GM12878 (cell line): ENCODE data around the gene USP47. TPM values are rescaled to one million over a fixed set of nuclear protein-coding genes. Genes with fewer than 3 reads are reported as not detected.

Source experiments
- ATAC-seq: fragments of 200-7000 bp; cut with Tn5 transposase; 3 replicates; pipeline ENCODE4 v1.9.1; 2020; ENCODE audit warnings: mild to moderate bottlenecking, moderate library complexity
- BruUV-seq: library from RNA; stranded (reverse); fragments of 400-500 nt; replicated peaks from 2 replicates; lab custom pipeline; 2021; lab: Mats Ljungman, UMichigan
- CTCF ChIA-PET: fragments of 300-600 bp; sonication (Branson Sonifier 250); formaldehyde crosslinking; extraction: SDS; loops from one replicate; lab custom pipeline; 2021; ENCODE audit warnings: inconsistent platforms; lab: Yijun Ruan, JAX
- POLR2A ChIA-PET: fragments of 350-600 bp; formaldehyde crosslinking; extraction: SDS; loops from one replicate; lab custom pipeline; 2021; ENCODE audit warnings: inconsistent platforms; lab: Charles Lee
- RAD21 ChIA-PET: fragments of 300-600 bp; sonication (Branson Sonifier 250); formaldehyde crosslinking; loops from one replicate; lab custom pipeline; 2023; ENCODE audit warnings: antibody characterized with exemption; ENCODE audit not compliant: unreplicated experiment; lab: Charles Lee
- SMC1A ChIA-PET: fragments of 300-600 bp; sonication (Branson Sonifier 250); formaldehyde crosslinking; loops from one replicate; lab custom pipeline; 2023; ENCODE audit not compliant: unreplicated experiment, uncharacterized antibody; lab: Charles Lee
- DNase-seq: peaks from one replicate; pipeline ENCODE4 v3.0.0-alpha.2; 2011; ENCODE audit warnings: low read depth, low spot score
- FAIRE-seq: peaks from 3 replicates; lab custom pipeline; 2011; peaks lifted over from hg19 to GRCh38; lab: Jason Lieb, UNC
- H2AFZ ChIP-seq: 2 replicates; pipeline ENCODE4 v1.6.0; 2011; ENCODE audit warnings: low read depth, low read length, control low read depth; ENCODE audit not compliant: control insufficient read depth
- H3K27ac ChIP-seq: 2 replicates; pipeline ENCODE4 v1.5.1; 2011; ENCODE audit warnings: control low read depth; ENCODE audit not compliant: control insufficient read depth, insufficient read depth
- H3K27me3 ChIP-seq, 2 experiments: replicated peaks in 1 of 2; 2 replicates each; pipeline versions ENCODE4 v1.6.0 to v1.6.1; 2011; ENCODE audit warnings: low read length in 1 of 2; ENCODE audit not compliant: control insufficient read depth in 2 of 2, insufficient read depth in 2 of 2
- H3K36me3 ChIP-seq, 2 experiments: 2 replicates each; pipeline ENCODE4 v1.5.1; 2011; ENCODE audit warnings: low read length in 1 of 2; ENCODE audit not compliant: control insufficient read depth in 2 of 2, insufficient read depth in 2 of 2
- H3K4me1 ChIP-seq: 2 replicates; pipeline ENCODE4 v1.6.1; 2011; ENCODE audit warnings: mild to moderate bottlenecking, low read length, moderate library complexity, mixed read lengths; ENCODE audit not compliant: control insufficient read depth, insufficient read depth
- H3K4me2 ChIP-seq: 2 replicates; pipeline ENCODE4 v1.6.0; 2011; ENCODE audit warnings: control low read depth; ENCODE audit not compliant: control insufficient read depth, insufficient read depth
- H3K4me3 ChIP-seq: fragments of 200-600 bp; sonication (generic); 2 replicates; pipeline ENCODE4 v1.5.1; 2016
- H3K79me2 ChIP-seq: 2 replicates; pipeline ENCODE4 v1.6.0; 2011; ENCODE audit warnings: low read length; ENCODE audit not compliant: control insufficient read depth, insufficient read depth
- H3K9ac ChIP-seq: 2 replicates; pipeline ENCODE4 v1.8.0; 2011; ENCODE audit warnings: low read length, control low read depth, mixed read lengths; ENCODE audit not compliant: control insufficient read depth, insufficient read depth
- H3K9me3 ChIP-seq: replicated peaks from 3 replicates; pipeline ENCODE4 v1.5.1; 2011; ENCODE audit warnings: mild to moderate bottlenecking, low read length; ENCODE audit not compliant: control insufficient read depth, insufficient read depth
- H4K20me1 ChIP-seq: 2 replicates; pipeline ENCODE4 v1.6.0; 2011; ENCODE audit not compliant: control insufficient read depth, insufficient read depth
- TARDBP ChIP-seq: IDR thresholded peaks from 2 replicates; pipeline ENCODE4 v1.6.1; 2016; ENCODE audit warnings: borderline replicate concordance
- WGBS: methylation state at CpG from one replicate; pipeline ENCODE4 v1.1.6; 2016; ENCODE audit warnings: low lambda C conversion rate; ENCODE audit not compliant: insufficient replicate concordance, insufficient coverage; ENCODE audit errors: missing lambda C conversion rate; 5-methylcytosine and 5-hydroxymethylcytosine counted together
- in situ Hi-C: fragments of 300-500 bp; cut with MboI; formaldehyde crosslinking; loops from 9 replicates; pipeline ENCODE4 v1.14.3; 2018; ENCODE audit warnings: mixed read lengths
- intact Hi-C: fragments of 100-400 bp; cut with micrococcal nuclease; formaldehyde crosslinking; loops from one replicate; pipeline ENCODE4 v1.14.2; 2022; ENCODE audit not compliant: unreplicated experiment
- polyA plus RNA-seq, 11 experiments: library from polyadenylated mRNA; depleted of rRNA in 4 of 11; unstranded in 6 of 11; stranded (reverse) in 5 of 11; fragments of >200 nt; fragmentation: Nextera tagmentation in 4 of 11; fragmentation: Illumina TruSeq in 1 of 11; extraction: Ambion mirVana in 4 of 11; extraction: Trizol in 1 of 11; gene quantifications; 1 replicate in 1 of 11; 2 replicates in 10 of 11; pipeline versions ENCODE4 v1.2.1 to v1.2.3, GENCODE V29; 2011 to 2016; ENCODE audit warnings: inconsistent platforms in 2 of 11, missing spikeins in 2 of 11, low read depth in 1 of 11
- total RNA-seq, 4 experiments: library from RNA; depleted of rRNA in 3 of 4; stranded (reverse); fragments of >200 nt in 3 of 4; fragmentation: Illumina TruSeq in 1 of 4; extraction: Trizol in 1 of 4; gene quantifications; 2 replicates each; pipeline versions ENCODE4 v1.2.1 to v1.2.3, GENCODE V29; 2013 to 2021
- TF ChIP-seq, protein P1 (sequence below): fragments of 450-650 bp; IDR thresholded peaks from 2 replicates; pipeline ENCODE4 v1.6.1; 2018; ENCODE audit warnings: borderline replicate concordance, mild to moderate bottlenecking; ENCODE audit not compliant: partially characterized antibody
- TF ChIP-seq, protein P2 (sequence below): fragments of 450-650 bp; IDR thresholded peaks from 2 replicates; pipeline ENCODE4 v1.6.1; 2017; ENCODE audit warnings: mild to moderate bottlenecking, moderate library complexity
- TF ChIP-seq, protein P3 (sequence below), 3 experiments: IDR thresholded peaks in 2 of 3; conservative IDR thresholded peaks in 1 of 3; 2 replicates each; pipeline ENCODE4 v1.5.1; 2011; ENCODE audit warnings: low read depth in 3 of 3, low read length in 3 of 3, mild to moderate bottlenecking in 3 of 3, control low read depth in 2 of 3, moderate library complexity in 2 of 3, inconsistent platforms in 1 of 3, mixed read lengths in 1 of 3; ENCODE audit not compliant: control insufficient read depth in 2 of 3, insufficient read depth in 1 of 3; ENCODE audit errors: extremely low read depth in 1 of 3
- TF ChIP-seq, protein P4 (sequence below): IDR thresholded peaks from 2 replicates; pipeline ENCODE4 v1.6.1; 2011; ENCODE audit warnings: borderline replicate concordance, low read depth, mild to moderate bottlenecking, moderate library complexity, low read length; ENCODE audit not compliant: insufficient read depth, poor library complexity, severe bottlenecking

Gene USP47
- total and polyA plus RNA-seq, 10 of the 15 experiments (the other 5 are each of a cell fraction or from before 2014, with no cell fraction given) = 13.9 to 54.0 (median 31.6) TPM

DNA sequence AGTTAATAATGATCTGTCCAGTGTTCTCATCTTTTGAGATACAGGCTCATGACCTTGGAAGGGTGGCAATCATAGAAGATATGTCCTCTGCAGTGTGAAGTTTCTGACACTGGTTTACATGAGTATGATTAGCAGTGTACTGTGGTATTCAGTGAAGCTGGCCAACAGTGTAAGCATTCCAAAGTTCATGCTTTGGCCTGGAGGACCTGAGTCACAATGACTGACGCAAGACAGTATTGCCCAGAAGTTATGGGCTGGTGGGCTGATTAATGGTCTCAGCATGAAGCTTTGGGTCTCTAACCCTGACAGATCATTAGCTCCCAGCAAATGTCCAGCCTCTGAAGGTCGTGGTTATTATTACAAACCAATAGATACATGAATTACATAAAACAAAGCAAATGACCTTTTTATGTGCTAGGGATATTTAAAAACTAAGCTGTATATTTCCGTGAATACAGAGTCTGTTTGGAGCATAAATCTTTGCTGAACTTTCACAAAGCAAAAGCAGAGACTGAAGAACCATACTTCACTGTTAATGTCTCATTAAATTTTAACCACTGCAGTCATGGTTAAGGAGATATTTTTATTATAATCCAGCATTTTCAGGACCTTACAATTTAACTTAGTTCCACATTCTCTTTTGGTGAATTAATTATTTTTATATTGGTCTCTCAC lies 28.3 kb upstream of the USP47 start:
- Histone ChIP-seq H3K4me3 (no peak overlapping the region), H3K36me3 (no peaks in the 10 kb centered on the region), H3K27ac (no peak overlapping the region), H3K9ac (no peak overlapping the region), H3K27me3 (no peaks in the 10 kb centered on the region; a peak in 1 of 4 replicates), H4K20me1 (no peaks in the 10 kb centered on the region), H3K9me3 (no peaks in the 10 kb centered on the region), H3K79me2 (no peaks in the 10 kb centered on the region), H2AFZ (no peak overlapping the region), H3K4me2 (no peak overlapping the region), H3K4me1 (no peaks in the 10 kb centered on the region)
- in situ Hi-C loops (no loop called here), intact Hi-C loops (no loop called here)
- CTCF ChIA-PET = interaction anchor here (1.0 kb wide), 1 partner anchor 9 kb away, joined by 3 read pairs; no protein-coding TSS in a partner anchor
- FAIRE-seq (no peak), ATAC-seq (no peak), DNase-seq (no peak)
- BruUV-seq = no TSS peak
- RAD21 ChIA-PET = no interaction called here
- POLR2A ChIA-PET = no interaction called here
- SMC1A ChIA-PET = no interaction called here
- 38% methylated on average over 3 of the region's 3 CpGs for WGBS
- TF ChIP-seq, protein P1, sequence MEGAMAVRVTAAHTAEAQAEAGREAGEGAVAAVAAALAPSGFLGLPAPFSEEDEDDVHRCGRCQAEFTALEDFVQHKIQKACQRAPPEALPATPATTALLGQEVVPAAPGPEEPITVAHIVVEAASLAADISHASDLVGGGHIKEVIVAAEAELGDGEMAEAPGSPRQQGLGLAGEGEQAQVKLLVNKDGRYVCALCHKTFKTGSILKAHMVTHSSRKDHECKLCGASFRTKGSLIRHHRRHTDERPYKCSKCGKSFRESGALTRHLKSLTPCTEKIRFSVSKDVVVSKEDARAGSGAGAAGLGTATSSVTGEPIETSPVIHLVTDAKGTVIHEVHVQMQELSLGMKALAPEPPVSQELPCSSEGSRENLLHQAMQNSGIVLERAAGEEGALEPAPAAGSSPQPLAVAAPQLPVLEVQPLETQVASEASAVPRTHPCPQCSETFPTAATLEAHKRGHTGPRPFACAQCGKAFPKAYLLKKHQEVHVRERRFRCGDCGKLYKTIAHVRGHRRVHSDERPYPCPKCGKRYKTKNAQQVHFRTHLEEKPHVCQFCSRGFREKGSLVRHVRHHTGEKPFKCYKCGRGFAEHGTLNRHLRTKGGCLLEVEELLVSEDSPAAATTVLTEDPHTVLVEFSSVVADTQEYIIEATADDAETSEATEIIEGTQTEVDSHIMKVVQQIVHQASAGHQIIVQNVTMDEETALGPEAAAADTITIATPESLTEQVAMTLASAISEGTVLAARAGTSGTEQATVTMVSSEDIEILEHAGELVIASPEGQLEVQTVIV = no peak
- TF ChIP-seq TARDBP = no peak
- TF ChIP-seq, protein P2, sequence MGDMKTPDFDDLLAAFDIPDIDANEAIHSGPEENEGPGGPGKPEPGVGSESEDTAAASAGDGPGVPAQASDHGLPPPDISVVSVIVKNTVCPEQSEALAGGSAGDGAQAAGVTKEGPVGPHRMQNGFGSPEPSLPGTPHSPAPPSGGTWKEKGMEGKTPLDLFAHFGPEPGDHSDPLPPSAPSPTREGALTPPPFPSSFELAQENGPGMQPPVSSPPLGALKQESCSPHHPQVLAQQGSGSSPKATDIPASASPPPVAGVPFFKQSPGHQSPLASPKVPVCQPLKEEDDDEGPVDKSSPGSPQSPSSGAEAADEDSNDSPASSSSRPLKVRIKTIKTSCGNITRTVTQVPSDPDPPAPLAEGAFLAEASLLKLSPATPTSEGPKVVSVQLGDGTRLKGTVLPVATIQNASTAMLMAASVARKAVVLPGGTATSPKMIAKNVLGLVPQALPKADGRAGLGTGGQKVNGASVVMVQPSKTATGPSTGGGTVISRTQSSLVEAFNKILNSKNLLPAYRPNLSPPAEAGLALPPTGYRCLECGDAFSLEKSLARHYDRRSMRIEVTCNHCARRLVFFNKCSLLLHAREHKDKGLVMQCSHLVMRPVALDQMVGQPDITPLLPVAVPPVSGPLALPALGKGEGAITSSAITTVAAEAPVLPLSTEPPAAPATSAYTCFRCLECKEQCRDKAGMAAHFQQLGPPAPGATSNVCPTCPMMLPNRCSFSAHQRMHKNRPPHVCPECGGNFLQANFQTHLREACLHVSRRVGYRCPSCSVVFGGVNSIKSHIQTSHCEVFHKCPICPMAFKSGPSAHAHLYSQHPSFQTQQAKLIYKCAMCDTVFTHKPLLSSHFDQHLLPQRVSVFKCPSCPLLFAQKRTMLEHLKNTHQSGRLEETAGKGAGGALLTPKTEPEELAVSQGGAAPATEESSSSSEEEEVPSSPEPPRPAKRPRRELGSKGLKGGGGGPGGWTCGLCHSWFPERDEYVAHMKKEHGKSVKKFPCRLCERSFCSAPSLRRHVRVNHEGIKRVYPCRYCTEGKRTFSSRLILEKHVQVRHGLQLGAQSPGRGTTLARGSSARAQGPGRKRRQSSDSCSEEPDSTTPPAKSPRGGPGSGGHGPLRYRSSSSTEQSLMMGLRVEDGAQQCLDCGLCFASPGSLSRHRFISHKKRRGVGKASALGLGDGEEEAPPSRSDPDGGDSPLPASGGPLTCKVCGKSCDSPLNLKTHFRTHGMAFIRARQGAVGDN = no peak
- TF ChIP-seq, protein P3, sequence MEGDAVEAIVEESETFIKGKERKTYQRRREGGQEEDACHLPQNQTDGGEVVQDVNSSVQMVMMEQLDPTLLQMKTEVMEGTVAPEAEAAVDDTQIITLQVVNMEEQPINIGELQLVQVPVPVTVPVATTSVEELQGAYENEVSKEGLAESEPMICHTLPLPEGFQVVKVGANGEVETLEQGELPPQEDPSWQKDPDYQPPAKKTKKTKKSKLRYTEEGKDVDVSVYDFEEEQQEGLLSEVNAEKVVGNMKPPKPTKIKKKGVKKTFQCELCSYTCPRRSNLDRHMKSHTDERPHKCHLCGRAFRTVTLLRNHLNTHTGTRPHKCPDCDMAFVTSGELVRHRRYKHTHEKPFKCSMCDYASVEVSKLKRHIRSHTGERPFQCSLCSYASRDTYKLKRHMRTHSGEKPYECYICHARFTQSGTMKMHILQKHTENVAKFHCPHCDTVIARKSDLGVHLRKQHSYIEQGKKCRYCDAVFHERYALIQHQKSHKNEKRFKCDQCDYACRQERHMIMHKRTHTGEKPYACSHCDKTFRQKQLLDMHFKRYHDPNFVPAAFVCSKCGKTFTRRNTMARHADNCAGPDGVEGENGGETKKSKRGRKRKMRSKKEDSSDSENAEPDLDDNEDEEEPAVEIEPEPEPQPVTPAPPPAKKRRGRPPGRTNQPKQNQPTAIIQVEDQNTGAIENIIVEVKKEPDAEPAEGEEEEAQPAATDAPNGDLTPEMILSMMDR (IDR thresholded peaks at IDR 0.05 in 2 of 3, conservative IDR thresholded peaks at IDR 0.05 in 1 of 3; ENCODE audit: control insufficient read depth in 2 of 3, extremely low read depth in 1 of 3, insufficient read depth in 1 of 3, low read depth in 3 of 3, low read length in 3 of 3) = no peak
- TF ChIP-seq, protein P4, sequence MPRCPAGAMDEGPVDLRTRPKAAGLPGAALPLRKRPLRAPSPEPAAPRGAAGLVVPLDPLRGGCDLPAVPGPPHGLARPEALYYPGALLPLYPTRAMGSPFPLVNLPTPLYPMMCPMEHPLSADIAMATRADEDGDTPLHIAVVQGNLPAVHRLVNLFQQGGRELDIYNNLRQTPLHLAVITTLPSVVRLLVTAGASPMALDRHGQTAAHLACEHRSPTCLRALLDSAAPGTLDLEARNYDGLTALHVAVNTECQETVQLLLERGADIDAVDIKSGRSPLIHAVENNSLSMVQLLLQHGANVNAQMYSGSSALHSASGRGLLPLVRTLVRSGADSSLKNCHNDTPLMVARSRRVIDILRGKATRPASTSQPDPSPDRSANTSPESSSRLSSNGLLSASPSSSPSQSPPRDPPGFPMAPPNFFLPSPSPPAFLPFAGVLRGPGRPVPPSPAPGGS = no peak
